SHP77 treated with DMSO at 0.1 percent for 48 hours (cell line): ENCODE data around the gene ATP5MG.

Source experiments
- DNase-seq: peaks from one replicate; lab custom pipeline; 2025; lab: John Stamatoyannopoulos, UW

ATP5MG gene

GRCh38 chr11:118442908-118443589 is 41.6 kb downstream of the ATP5MG start:
- no peak for DNase-seq

DNA sequence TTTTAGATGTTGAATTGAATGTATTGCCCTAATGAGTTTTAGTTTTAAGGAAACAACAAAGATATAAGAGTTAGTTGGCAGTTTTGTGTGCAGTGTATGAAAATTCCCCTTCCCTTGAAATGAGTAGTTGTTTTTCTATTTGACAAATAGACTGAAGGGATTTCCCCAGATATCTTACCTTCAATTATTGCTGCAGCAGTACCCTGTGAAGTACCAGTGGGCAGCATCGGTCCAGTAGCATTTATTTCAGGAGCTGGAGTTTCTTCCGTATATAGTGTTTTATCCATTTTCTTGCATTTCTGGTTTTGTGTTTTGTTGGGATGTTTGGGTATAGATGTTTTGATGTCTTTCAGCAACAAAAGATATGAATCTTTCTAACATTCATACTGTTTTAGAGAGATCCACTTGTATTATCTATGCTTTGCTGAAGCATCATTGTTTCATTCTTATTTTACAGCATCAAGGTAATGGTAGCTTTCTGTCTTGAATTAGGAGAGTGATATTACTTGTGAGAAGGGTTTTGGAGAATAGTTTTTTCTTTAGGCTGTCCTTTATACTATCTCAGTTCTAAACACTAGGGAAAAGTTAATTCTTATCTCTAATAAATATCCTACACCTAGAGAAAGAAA is 42.3 kb downstream of the ATP5MG start:
- DNase-seq = no peak

- no peak for DNase-seq
These were observed 46.0 kb downstream of the ATP5MG start for GRCh38 chr11:118447423-118447822.

DNA sequence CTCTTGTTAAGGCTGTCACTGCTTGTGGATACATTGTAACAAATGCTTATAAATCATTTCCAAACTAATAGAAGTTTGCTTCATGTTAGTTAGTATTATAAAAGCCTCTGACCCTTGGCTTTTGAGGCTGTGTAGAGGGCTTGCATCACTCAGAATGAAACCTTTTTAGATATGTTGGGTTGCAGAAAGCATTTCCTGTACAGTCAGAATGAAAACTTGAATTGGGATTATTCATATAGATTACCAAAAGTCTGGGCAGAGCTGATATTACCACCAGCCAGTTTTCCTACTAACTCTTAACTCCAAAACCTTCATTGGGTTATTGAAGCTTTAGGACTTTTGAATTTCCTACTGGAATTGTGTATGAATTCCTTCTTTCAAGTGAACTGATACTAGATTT is 46.9 kb downstream of the ATP5MG start:
- no peak for DNase-seq

DNA sequence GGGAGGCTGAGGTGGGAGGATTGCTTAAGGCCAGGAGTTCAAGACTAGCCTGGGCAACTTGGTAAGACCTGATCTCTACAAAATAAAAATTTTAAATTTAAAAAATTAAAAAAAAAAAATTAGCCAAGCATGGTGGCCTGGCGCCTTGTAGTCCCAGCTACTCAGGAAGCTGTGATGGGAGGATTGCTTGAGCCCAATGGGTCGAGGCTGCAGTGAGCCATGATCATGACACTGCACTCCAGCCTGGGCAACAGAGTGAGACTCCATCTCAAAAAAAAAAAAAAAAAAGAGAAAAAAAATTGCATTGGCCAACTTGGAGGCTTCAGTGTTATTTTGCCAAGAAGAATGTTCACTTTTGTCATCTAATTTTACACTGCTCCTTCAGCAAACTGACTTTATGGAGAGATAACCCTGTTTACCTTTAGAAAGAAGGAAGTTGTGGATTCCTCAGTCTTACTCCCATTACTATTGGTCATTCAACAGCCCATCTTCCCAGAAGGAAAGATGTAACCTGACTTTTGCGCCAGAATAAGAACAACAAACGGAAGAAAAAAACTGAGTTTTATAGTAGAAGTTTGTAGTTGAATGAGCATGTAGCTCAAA is 48.0 kb downstream of the ATP5MG start:
- no peak for DNase-seq

- DNase-seq = no peak
These were observed 49.0 kb downstream of the ATP5MG start for GRCh38 chr11:118450451-118450850.
